MM.1S (cell line): ENCODE results near the gene HSD17B8.

Experiments used
- DNase-seq: peaks from one replicate; pipeline ENCODE4 v3.0.0-alpha.2; 2015
- H2AFZ ChIP-seq: fragments of 300-600 bp; sonication (generic); 2 replicates; pipeline ENCODE4 v1.6.0; 2016; ENCODE audit warnings: antibody characterized with exemption, low read length
- H3F3A ChIP-seq: fragments of 300-600 bp; sonication (generic); 2 replicates; pipeline ENCODE4 v1.6.1; 2016; ENCODE audit warnings: mild to moderate bottlenecking, antibody characterized with exemption, low read length, moderate library complexity, mixed read lengths; ENCODE audit not compliant: insufficient read depth
- H3K27ac ChIP-seq: fragments of 300-600 bp; sonication (generic); 2 replicates; pipeline ENCODE4 v1.5.1; 2016; ENCODE audit warnings: mild to moderate bottlenecking, low read length
- H3K27me3 ChIP-seq: fragments of 300-600 bp; sonication (generic); replicated peaks from 2 replicates; pipeline ENCODE4 v1.6.0; 2016; ENCODE audit warnings: low read length; ENCODE audit not compliant: insufficient read depth
- H3K36me3 ChIP-seq: fragments of 300-600 bp; sonication (generic); replicated peaks from 2 replicates; pipeline ENCODE4 v1.6.1; 2016; ENCODE audit warnings: mild to moderate bottlenecking, low read length, mixed read lengths; ENCODE audit not compliant: insufficient read depth
- H3K4me1 ChIP-seq: fragments of 300-600 bp; sonication (generic); 2 replicates; pipeline ENCODE4 v1.6.1; 2016; ENCODE audit warnings: low read length, mixed read lengths
- H3K4me2 ChIP-seq: fragments of 300-600 bp; sonication (generic); 2 replicates; pipeline ENCODE4 v1.6.0; 2016; ENCODE audit warnings: low read depth, low read length
- H3K4me3 ChIP-seq: fragments of 300-600 bp; sonication (generic); 2 replicates; pipeline ENCODE4 v1.5.1; 2016; ENCODE audit warnings: low read length, mixed read lengths
- H3K79me2 ChIP-seq: fragments of 300-600 bp; sonication (generic); 2 replicates; pipeline ENCODE4 v1.6.1; 2016; ENCODE audit warnings: mixed run types, low read length, mixed read lengths
- H3K9ac ChIP-seq: fragments of 300-600 bp; sonication (generic); 2 replicates; pipeline ENCODE4 v1.6.1; 2016; ENCODE audit warnings: low read length, mixed read lengths
- H3K9me2 ChIP-seq: fragments of 300-600 bp; sonication (generic); replicated peaks from 2 replicates; pipeline ENCODE4 v1.6.1; 2016; ENCODE audit warnings: mild to moderate bottlenecking, low read length, mixed read lengths; ENCODE audit not compliant: insufficient read depth
- H3K9me3 ChIP-seq: fragments of 300-600 bp; sonication (generic); replicated peaks from 2 replicates; pipeline ENCODE4 v1.6.1; 2016; ENCODE audit warnings: mild to moderate bottlenecking, low read length, mixed read lengths; ENCODE audit not compliant: insufficient read depth
- H4K20me1 ChIP-seq: fragments of 300-600 bp; sonication (generic); 2 replicates; pipeline ENCODE4 v1.6.1; 2016; ENCODE audit warnings: mild to moderate bottlenecking, low read length, moderate library complexity, mixed read lengths; ENCODE audit not compliant: insufficient read depth
- EZH2 ChIP-seq: fragments of 300-600 bp; sonication (generic); optimal IDR thresholded peaks from 2 replicates; pipeline ENCODE3; 2017; ENCODE audit warnings: low read depth, mild to moderate bottlenecking, antibody characterized with exemption, low read length, mixed read lengths
- EZH2phosphoT487 ChIP-seq: fragments of 300-600 bp; sonication (generic); IDR thresholded peaks from 2 replicates; pipeline ENCODE4 v1.6.1; 2018; ENCODE audit warnings: antibody characterized with exemption, low read length
- TF ChIP-seq, protein P1 (sequence below): fragments of 300-600 bp; sonication (generic); IDR thresholded peaks from 2 replicates; pipeline ENCODE4 v1.5.1; 2016; ENCODE audit warnings: antibody characterized with exemption, low read length, mixed read lengths

Gene HSD17B8

DNA sequence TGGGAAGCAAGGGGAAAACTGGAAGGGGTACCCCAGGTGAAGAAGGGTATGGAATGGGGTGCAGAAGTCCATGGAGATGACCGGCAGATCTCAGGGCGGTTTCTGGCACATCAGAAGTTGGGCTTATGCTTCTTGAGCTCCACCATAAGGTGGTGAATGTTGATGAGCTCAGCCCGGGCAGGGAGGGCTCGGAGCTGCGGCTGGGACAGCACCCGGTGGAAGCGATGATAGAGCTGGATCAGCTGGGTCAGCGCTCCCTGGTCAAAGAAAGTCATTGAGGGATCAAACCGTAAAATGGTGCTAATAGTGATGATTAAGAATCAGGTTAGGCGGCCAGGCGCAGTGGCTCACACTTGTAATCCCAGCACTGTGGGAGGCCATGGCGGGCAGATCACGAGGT is 46.3 kb downstream of the HSD17B8 start:
- Histone ChIP-seq H3K36me3 (no peaks in the 10 kb centered on the region), H3K4me1 (peaks cover 10% of the 10 kb centered on the region), H3K9me3 (no peaks in the 10 kb centered on the region), H3K79me2 (peaks cover 12% of the 10 kb centered on the region), H2AFZ (no peak overlapping the region), H3K9ac (no peak overlapping the region), H3K4me3 (no peak overlapping the region), H3K9me2 (no peaks in the 10 kb centered on the region), H3F3A (peaks cover 6% of the 10 kb centered on the region), H4K20me1 (no peaks in the 10 kb centered on the region), H3K4me2 (peak overlapping the region; percentile 94; the same call in 1 of the 2 replicates), H3K27ac (no peak overlapping the region), H3K27me3 (no peaks in the 10 kb centered on the region)
- no peak for DNase-seq
- TF ChIP-seq, protein P1, sequence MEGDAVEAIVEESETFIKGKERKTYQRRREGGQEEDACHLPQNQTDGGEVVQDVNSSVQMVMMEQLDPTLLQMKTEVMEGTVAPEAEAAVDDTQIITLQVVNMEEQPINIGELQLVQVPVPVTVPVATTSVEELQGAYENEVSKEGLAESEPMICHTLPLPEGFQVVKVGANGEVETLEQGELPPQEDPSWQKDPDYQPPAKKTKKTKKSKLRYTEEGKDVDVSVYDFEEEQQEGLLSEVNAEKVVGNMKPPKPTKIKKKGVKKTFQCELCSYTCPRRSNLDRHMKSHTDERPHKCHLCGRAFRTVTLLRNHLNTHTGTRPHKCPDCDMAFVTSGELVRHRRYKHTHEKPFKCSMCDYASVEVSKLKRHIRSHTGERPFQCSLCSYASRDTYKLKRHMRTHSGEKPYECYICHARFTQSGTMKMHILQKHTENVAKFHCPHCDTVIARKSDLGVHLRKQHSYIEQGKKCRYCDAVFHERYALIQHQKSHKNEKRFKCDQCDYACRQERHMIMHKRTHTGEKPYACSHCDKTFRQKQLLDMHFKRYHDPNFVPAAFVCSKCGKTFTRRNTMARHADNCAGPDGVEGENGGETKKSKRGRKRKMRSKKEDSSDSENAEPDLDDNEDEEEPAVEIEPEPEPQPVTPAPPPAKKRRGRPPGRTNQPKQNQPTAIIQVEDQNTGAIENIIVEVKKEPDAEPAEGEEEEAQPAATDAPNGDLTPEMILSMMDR = no peak
- TF ChIP-seq EZH2phosphoT487 (no peak), EZH2 (no peak)

DNA sequence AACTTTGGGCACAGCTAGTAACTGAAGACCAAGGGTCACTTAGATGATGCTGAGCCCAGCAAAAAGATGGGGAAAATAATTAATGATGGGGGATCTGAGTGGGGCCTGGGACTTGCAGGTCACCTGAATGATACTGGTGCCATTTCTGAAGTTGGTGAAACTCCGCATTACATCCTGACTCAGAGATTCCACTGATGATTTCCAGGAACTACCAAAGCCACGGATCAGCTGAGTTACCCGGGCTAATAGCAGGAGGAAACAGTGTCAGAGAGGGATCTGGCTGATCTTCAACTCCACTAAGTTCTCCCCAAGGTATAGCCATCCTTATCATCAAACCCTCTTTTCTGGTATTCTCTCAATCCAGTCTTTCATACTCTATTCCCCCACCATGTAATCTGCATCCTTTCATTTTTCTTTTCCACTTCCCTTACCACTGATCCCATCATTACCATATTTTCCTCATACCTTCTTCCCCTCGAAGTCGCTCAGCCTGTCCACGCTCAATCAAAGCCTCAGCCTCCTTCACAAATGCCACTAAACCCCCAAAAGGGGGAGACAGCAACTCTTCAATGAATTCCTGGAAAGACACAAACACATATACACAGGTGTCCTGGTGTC is 47.0 kb downstream of the HSD17B8 start:
- H3K36me3 ChIP-seq = no peaks in the 10 kb centered on the region
- H3K4me3 ChIP-seq = no peak overlapping the region
- peaks cover 10% of the 10 kb centered on the region for H3K4me1 ChIP-seq
- no peaks in the 10 kb centered on the region for H3K9me2 ChIP-seq
- no peak for DNase-seq
- H3K9me3 ChIP-seq = no peaks in the 10 kb centered on the region
- H3K79me2 ChIP-seq = peaks cover 12% of the 10 kb centered on the region
- TF ChIP-seq, protein P1 = no peak; the same call in 1 of the 2 replicates
- TF ChIP-seq EZH2phosphoT487 (no peak), EZH2 (no peak)
- H3K27me3 ChIP-seq = no peaks in the 10 kb centered on the region
- H3K27ac ChIP-seq = no peak overlapping the region
- H2AFZ ChIP-seq = no peak overlapping the region
- H3K9ac ChIP-seq = no peak overlapping the region
- H3K4me2 ChIP-seq = no peak overlapping the region
- H3F3A ChIP-seq = peaks cover 6% of the 10 kb centered on the region
- no peaks in the 10 kb centered on the region for H4K20me1 ChIP-seq

DNA sequence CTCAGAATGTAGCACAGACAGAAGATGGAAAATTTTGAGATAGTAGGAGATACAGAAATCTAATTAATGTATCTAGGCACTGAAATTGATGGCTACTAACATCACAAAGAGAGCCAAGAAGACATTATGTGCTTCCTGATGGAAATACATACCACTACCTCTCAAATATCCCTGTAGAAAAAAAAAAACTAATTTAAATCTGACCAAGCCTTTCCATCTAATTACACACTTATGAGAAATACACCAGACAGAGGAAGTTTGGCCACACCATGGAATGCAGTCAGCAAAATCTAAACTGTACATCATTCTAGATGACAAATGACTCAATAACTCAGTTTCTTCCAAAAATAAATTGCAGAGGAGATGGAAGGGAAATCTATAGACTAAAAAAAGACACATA is 48.3 kb downstream of the HSD17B8 start:
- H3K36me3 ChIP-seq = no peaks in the 10 kb centered on the region
- TF ChIP-seq EZH2 (no peak), EZH2phosphoT487 (no peak)
- TF ChIP-seq, protein P1 = no peak
- no peak overlapping the region for H2AFZ ChIP-seq
- H3K79me2 ChIP-seq = peaks cover 12% of the 10 kb centered on the region
- H4K20me1 ChIP-seq = no peaks in the 10 kb centered on the region
- no peak overlapping the region for H3K4me3 ChIP-seq
- no peak overlapping the region for H3K27ac ChIP-seq
- peaks cover 6% of the 10 kb centered on the region for H3F3A ChIP-seq
- peaks cover 10% of the 10 kb centered on the region for H3K4me1 ChIP-seq
- no peaks in the 10 kb centered on the region for H3K9me3 ChIP-seq
- H3K4me2 ChIP-seq = no peak overlapping the region
- H3K27me3 ChIP-seq = no peaks in the 10 kb centered on the region
- no peak for DNase-seq
- H3K9me2 ChIP-seq = no peaks in the 10 kb centered on the region
- H3K9ac ChIP-seq = no peak overlapping the region
